Measurements from ENCODE around the gene HES2.
"Not testable (repeated sequence)": the region's sequence is repeated elsewhere in the genome, so short reads cannot be mapped to it uniquely, and the experiment has no call there.

Gene HES2, protein sequence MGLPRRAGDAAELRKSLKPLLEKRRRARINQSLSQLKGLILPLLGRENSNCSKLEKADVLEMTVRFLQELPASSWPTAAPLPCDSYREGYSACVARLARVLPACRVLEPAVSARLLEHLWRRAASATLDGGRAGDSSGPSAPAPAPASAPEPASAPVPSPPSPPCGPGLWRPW
- 0 to 0.48 reads per million in 2 donors for total RNA-seq

DNA sequence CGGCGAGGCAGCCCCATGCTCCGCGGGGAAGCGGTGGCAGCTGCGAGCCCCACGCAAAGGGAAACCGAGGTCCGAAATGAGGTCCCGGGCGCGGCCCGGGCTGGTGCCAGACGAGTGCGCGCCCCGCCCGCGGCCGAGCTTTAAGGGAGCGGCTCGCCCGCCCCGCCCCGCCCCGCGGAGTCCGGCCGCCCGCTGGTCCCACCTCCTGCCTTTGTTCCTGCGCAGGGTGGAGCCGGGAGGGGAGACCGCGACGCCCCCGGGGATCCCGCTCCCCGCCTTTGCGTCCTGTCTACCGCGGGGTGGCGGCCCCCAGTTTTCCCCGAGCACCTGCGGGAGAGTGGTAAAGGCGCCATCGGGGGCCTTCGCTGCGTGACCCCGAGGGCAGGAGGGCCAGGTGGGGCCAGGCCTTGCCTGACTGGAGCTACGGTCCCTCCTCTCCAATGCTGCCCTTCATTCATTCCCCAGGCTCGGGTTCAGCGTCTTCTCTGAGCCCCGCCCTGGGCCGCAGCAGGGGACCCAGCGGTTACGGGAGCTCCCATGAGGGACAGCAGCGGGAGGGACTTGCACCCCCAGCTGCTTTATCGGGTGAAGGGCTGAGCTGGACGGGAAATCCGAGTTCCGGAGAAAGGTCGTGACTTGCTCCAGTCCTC, at the start of gene HES2:
TSS of gene HES2 (minus strand) at position 116 of the 650 bp plus-strand sequence. CDS start at position 17, 99 bp downstream.
- DNase-seq = no peak

DNA sequence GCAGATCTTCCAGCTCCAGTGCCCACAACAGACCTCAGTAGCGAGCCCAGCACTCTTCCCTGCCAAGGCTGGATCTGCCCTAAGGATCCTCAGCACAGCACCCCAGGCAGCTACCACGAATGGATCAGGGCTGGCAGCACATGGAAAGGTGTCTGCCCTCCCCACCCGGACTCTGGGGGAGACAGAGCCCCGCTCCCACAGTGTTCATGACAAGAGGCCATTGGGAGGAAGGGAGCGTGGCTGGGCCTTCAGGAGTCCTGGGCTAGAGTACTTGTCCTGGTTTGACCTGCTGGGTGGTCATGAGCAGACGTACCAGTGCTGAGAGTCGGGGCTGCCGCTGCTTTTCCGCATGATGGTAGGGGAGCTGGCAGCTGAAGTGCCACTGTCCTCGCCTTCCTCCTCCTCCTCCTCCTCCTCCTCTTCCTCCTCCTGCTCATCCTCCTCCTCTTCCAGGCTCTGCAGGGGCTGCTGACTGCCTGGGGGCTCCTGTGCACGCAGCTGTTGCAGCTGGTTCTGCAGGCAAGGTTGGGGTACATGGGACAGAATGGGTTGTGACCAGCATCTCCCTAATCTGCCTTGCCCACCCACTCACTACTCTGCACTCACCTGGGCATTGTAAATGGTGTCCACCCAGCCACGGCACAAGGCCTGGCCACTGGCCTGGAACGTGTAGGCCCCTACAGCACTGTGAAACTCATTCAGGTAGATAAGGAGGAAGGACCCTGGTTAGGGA, 49.2 kb upstream of the HES2 start:
- DNase-seq = no peak

- no peak for DNase-seq
These were observed 48.3 kb upstream of the HES2 start for GRCh38 chr1:6467744-6468688.

DNA sequence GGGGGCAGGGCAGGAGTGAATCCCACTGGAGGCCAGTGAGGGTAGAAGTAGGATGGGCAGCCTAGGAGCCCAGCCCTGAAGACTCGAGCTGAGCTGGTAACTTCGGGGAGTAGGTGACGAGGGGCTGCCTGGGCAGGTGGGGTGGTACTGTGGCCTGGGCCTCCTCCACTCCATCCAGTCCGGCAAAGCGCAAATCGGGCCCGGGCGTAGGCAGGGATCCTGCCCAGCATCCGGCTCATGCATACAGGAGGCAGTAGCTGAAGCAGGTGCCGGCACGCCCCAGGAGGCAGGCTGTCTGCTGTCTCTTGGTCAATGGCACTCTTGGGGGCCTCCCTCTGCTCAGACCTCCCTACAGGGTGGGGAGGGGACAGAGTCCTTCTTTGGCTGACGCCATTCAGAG, 47.5 kb upstream of the HES2 start:
- DNase-seq = no peak

DNA sequence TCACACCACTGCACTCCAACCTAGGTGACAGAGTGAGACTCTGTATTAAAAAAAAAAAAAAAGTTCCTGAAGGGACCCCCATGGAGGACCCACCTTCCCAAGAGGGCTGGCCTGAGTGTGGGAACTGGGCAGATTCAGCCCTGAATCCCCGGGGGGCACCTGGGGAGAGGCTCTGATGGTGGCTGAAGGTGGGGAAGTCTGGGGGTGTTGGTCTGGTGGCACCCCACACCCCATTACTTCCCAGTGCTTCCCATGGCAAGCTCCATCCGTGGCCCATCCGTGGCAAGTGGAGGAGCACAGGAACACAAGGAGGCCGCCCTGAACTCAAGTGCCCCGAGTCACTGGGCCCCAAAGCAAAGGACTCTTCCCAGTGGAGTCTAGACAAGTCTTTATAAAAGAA, 47.0 kb upstream of the HES2 start:
- no peak for DNase-seq

GRCh38 chr1:6466023-6466422, 46.3 kb upstream of the HES2 start, which contains the start of gene TNFRSF25:
TNFRSF25 (minus strand) TSS chr1:6466173; CDS start chr1:6466107, 66 bp downstream.
- peak; percentile 68 for DNase-seq

DNA sequence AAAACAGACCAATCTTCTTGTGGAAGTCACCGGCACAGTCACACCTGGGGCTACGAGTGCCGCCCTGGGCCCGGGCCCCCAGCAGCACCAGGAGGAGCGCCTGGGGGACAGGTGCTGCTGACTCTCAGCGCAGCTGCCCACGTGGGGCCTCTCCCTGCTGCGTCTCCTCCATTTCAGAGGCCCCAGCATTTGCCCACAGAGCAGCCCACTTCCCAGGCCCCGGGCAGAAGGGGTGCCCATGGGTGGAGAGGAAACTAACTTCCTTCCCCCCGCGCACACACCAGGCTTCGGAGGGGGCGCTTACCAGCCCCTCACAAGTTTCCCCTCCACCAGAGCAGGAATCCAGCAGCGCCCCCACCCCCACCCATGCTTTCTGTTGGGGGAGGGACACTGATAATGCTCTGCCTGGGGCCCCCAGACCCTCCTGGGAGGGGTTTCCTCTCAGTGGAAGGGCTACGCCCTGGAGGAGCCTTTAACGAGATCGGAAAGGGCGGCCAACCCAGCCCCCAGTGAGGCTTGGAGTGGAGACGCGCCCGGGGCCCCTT, 45.8 kb upstream of the HES2 start:
- DNase-seq = peak; percentile 45

DNA sequence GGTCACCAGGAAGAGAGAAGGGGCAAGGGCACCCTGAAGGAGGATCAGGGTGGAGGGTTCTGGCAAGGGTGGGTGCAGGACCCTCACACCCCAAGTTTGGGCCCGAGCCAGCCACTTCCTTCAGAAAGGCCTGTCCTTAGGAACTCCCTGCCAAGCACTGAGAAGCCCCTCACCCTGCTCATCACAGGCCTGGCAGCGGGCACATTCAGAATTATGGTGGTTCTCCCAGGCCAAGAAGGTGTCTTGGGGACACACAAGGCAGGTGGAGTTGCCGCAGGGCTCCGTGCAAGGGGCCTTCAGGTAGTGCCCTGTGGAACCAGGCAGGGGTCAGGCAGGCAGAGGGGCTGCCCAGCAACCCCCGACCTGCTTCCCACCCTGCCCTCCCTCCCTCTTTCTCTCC, 45.2 kb upstream of the HES2 start:
- DNase-seq = no peak

DNA sequence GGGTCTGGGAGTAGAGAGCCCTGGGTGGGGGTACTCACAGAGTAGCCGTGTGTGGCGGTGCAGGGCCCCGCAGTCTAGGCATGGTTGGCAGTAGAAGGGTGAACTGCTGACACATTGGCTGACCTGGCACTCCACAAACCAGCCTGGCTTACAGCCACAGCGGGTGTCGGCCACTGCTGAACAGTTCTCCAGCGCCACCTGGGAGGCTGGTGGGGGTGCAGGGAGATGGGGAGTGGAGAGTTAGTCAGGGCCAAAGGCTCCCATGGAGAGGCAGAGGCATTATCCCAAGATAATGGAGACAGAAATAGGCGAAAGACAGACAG, 44.8 kb upstream of the HES2 start:
- DNase-seq = peak; percentile 42

DNA sequence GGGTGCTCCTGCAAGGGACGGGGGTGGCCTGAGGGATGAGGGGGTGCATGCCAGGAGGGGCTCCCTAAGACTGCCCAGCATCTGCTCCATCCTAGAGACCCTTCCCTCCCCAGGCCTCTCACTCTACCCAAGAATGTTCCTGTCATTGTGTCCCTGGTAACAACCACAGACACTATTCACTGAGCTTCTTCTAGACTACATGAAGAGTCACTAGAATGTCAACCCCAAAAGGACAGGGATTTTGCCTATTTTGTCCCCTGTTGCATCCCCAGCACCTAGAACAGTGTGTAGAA, 43.3 kb upstream of the HES2 start:
- DNase-seq = no peak

DNA sequence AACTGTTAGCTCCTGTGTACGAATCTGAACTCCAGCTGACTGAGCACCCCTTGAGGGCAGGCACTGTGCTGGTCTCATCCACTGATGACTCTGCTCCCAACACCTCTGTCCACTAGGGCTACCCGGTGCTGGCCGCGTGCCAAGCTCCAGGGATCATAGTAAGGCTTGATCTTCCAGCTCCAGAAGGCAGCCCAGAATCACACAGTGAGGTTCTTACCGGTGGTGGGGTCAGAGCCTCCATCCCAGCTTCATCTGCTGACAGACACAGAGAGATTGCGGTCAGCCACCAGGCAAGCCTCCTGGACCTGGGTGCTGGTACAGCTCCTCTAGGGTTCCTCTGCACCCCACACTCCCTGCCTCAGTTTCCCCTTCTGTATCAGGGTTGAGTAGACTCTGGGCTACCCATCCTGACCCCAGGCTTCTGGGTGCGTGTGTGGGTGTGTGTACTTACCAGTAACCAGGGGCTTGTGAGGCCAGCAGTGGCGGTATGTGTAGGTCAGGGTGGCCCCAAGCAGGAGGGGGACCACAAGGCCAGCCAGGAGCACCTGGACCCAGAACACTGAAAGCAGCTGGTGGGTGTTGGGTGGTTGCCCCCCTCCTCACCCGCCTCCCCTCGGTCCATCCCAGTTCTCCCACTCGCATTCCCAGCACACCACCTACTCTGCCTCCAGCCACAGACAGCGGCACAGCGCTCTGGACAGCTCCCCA, 42.8 kb upstream of the HES2 start:
- no peak for DNase-seq

DNA sequence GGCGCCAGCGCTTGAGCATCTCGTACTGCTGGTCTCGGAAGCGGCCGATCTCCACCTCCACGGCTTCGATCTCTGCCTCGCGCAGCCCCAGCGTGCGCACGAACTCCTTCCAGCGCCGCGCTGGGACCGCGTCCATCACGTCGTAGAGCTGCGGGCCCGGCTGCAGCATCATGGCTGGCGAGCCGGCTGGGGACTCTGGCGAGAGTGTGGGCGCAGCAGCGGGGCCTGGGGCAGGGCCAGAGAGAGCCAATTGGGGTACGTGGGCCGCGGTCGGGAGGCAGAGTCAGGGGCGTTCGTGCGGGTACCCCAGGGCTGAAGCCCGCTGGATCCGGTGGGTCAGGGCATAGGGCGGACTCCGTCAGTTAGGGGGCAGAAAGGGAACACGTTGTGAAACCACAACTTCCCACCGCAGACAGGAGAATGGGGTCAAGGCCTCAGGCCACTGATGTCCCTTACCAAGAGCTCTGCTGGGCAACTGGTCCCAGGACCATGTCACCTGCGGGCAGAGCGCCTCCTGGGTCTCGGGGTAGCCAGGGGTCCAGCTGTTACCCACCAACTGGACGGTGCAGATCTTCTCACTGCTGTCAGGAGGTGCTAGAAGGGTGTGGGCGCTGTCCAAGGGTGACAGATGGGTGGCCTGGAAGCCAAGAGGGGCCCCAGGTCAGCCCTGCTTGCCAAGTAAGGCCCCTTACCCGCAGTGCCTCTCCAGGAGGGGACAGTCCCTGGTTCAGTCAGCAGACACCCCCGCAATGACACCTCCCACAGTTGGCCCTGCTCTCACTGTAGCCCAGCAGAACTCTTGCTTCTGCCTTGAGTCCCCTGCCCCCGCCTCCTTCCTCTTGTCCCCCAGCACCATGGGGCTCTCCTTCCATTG, 42.1 kb upstream of the HES2 start:
- no peak for DNase-seq

DNA sequence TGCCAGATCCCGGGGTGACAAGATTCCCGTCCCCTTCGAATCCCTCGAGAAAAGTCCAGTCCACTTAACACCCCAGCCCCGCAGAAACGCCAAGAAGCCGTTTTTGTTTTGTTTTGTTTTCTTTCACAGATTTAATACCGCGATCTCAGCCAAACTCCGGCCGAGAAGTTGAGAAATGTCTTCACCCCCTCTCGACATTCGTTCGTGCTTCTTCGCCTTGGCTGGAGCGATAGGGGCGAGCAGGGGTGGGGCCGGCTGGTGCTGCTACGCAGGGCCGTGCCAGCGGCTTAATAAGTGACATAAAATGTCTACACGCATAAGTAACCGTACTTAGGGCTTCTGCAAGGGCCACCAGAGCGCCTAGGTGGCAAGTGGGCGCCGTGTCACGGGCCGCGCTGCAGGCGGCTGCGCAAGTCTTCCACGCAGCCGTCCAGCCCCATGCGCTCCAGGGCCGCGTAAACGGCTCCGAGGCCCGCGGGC, 41.4 kb upstream of the HES2 start:
- DNase-seq = no peak

DNA sequence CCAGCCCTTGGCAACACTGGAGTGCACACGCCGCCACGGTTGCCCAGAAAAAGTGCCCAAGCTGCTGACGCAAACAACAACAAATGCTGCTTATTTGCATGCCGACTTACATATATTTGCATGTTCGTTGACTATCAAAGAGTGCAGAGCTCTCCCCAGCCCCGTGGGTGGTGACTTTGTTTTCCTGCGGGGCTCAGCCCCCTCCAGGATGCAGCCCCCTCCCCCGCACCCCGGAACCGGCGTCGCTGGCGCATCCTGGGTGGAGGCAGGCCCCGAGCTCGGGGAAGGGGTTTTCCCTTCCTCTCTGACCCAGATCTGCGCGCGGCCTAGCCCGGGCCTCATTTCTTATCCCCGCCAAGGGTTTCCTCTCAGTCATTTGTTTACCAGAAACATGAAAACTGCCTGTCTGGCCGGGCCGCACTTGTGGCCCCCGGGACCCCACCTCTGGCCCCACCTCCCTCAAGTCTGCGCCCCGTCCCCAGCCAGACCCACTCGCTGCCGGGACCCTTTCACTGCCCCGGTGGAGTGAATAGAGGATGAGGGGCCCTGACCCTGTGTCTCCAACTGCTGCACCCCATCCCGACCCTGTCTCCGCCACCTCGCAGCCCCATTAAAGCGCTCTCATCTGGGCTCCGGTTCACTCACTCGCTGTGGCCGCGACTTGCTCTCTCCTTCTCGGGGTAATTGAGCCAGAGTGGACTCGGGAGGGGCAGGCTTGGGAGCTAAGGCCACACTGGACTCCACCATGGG, 40.8 kb upstream of the HES2 start:
- peak; percentile 96 for DNase-seq

- peak; percentile 66 for DNase-seq
These were observed 40.1 kb upstream of the HES2 start for GRCh38 chr1:6459850-6460265.

DNA sequence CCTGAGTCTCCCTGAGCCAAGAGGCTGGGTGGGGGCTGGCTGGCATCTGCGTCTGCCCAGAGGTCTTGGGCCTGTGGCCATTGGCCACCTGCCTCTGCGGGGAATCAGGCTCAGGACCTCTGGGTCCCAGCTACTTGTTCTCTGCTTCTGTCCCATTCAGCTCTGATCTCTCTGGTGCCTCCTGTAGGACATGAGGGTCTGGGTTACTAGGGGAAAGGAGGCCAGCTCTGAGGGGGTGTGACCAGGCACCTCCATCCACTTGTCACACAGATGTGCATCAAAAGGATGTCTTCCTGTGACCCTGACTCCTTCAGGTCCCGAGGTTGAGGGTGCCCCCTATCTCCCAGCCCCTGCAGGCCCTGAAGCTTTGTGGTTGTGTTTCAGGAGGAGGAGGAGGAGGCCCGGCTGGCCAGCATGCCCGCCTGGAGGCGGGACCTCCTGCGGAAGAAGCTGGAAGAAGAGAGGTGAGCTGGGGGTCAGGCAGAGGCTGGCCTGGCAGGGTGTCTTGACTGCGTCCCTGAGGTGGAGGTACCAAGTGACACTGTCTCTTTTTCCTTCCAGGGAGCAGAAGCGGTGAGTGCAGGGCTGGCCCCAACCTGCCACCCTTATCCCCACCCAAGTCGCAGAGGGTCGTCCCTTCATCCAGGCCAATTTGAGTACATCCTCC, 37.2 kb upstream of the HES2 start:
- no peak for DNase-seq

- DNase-seq = not testable (repeated sequence)
These were observed 36.2 kb upstream of the HES2 start for GRCh38 chr1:6455752-6456520.

DNA sequence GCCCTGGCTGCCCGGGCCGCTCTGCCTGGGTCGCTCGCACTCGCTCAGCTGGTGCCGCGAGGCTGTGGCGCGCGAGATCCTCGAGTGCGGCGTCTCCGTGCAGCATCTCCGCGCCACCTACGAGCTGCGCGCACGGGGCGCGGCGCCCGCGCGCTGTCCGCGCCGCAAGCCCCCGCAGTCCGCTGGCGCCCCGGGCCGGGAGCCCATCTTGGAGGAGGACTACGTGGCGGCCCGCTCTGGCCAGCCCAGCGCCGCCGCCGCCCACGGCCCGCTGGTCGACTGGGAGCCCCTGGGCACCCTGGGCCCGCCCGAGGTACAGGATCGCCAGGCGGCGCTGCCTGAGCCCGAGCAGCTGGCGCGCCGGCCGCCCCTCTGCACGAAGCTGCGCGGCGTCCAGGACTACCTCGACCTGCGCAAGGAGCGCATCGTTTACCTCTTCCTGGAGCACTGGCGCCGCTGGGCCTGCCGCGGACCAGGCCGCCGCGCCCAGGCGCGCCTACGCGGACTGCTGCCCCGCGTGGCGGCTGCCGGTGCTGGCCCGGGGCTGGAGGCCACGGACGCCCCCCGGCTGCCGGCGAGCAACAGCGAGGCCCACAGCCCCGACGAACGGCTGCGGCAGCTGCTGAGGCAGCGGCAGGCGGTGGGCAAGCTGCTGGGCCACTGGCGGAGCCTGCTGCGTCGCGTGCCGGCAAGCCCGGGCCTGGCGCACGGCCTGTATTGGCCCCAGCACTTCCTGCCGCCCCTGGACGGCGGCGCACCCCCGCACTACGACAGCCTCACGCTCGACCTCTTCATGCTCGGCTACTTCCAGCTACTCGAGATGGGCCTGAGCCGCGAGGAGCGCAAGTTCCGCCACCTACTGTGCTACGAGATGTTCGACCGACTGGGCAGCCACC, 35.4 kb upstream of the HES2 start:
- DNase-seq = peak; percentile 39
